ENCODE results near the gene RADIL. TPM values are rescaled to one million over a fixed set of nuclear protein-coding genes. Genes with fewer than 3 reads are reported as not detected.

The RADIL gene
- total RNA-seq, 2 experiments from 2014 or later = 0.17 to 0.28 TPM

GRCh38 chr7:4837041-4837802, 46.3 kb downstream of the RADIL start:
- DNase-seq = no peak
- Mint-ChIP-seq H3K36me3 (no peaks in the 10 kb centered on the region), H3K4me3 (no peak overlapping the region), H3K9me3 (no peaks in the 10 kb centered on the region), H3K4me1 (no peaks in the 10 kb centered on the region), H3K27ac (no peak overlapping the region), H3K27me3 (no peaks in the 10 kb centered on the region)
- POLR2A ChIA-PET = no interaction called here
- ATAC-seq (ENCODE audit: low read depth) = no peak

- Mint-ChIP-seq H3K4me3 (no peak overlapping the region), H3K9me3 (no peaks in the 10 kb centered on the region), H3K27ac (no peak overlapping the region), H3K4me1 (no peaks in the 10 kb centered on the region), H3K27me3 (no peaks in the 10 kb centered on the region), H3K36me3 (no peaks in the 10 kb centered on the region)
- no peak for DNase-seq
- ATAC-seq (ENCODE audit: low read depth) = no peak
- POLR2A ChIA-PET = no interaction called here
These were observed 47.3 kb downstream of the RADIL start for GRCh38 chr7:4836206-4836661.

- Mint-ChIP-seq H3K27ac (no peak overlapping the region), H3K4me1 (no peaks in the 10 kb centered on the region), H3K36me3 (no peaks in the 10 kb centered on the region), H3K4me3 (no peak overlapping the region), H3K9me3 (no peaks in the 10 kb centered on the region), H3K27me3 (no peaks in the 10 kb centered on the region)
- POLR2A ChIA-PET = no interaction called here
- ATAC-seq (ENCODE audit: low read depth) (no peak), DNase-seq (no peak)
These were observed 47.9 kb downstream of the RADIL start for GRCh38 chr7:4835398-4836205.

- Mint-ChIP-seq H3K27ac (no peak overlapping the region), H3K9me3 (no peaks in the 10 kb centered on the region), H3K4me3 (no peak overlapping the region), H3K27me3 (peaks cover 2% of the 10 kb centered on the region), H3K36me3 (no peaks in the 10 kb centered on the region), H3K4me1 (peaks cover 4% of the 10 kb centered on the region)
- POLR2A ChIA-PET = no interaction called here
- ATAC-seq (ENCODE audit: low read depth) (no peak), DNase-seq (no peak)
These were observed 48.7 kb downstream of the RADIL start for GRCh38 chr7:4834601-4835397.

GRCh38 chr7:4833691-4834600, 49.6 kb downstream of the RADIL start:
- Mint-ChIP-seq H3K4me1 (peaks cover 4% of the 10 kb centered on the region), H3K9me3 (no peaks in the 10 kb centered on the region), H3K27me3 (peaks cover 4% of the 10 kb centered on the region), H3K4me3 (no peak overlapping the region), H3K36me3 (no peaks in the 10 kb centered on the region), H3K27ac (no peak overlapping the region)
- no peak for DNase-seq
- no peak for ATAC-seq (ENCODE audit: low read depth)
- POLR2A ChIA-PET = no interaction called here

GRCh38 chr7:4833176-4833575, 50.3 kb downstream of the RADIL start:
- H3K36me3 Mint-ChIP-seq = no peaks in the 10 kb centered on the region
- H3K9me3 Mint-ChIP-seq = no peaks in the 10 kb centered on the region
- H3K4me3 Mint-ChIP-seq = no peak overlapping the region
- peaks cover 4% of the 10 kb centered on the region for H3K4me1 Mint-ChIP-seq
- H3K27me3 Mint-ChIP-seq = peaks cover 4% of the 10 kb centered on the region
- DNase-seq (no peak), ATAC-seq (ENCODE audit: low read depth) (no peak)
- POLR2A ChIA-PET = no interaction called here
- H3K27ac Mint-ChIP-seq = no peak overlapping the region

GRCh38 chr7:4832711-4833110, 50.8 kb downstream of the RADIL start:
- no peak overlapping the region for H3K27ac Mint-ChIP-seq
- POLR2A ChIA-PET = interaction anchor here (0.6 to 0.7 kb wide), 2 partner anchors 431 to 1440 kb away, joined by 3 to 4 read pairs; no protein-coding TSS in a partner anchor
- peaks cover 4% of the 10 kb centered on the region for H3K27me3 Mint-ChIP-seq
- no peaks in the 10 kb centered on the region for H3K36me3 Mint-ChIP-seq
- H3K4me3 Mint-ChIP-seq = no peak overlapping the region
- DNase-seq (no peak), ATAC-seq (ENCODE audit: low read depth) (no peak)
- peaks cover 4% of the 10 kb centered on the region for H3K4me1 Mint-ChIP-seq
- no peaks in the 10 kb centered on the region for H3K9me3 Mint-ChIP-seq

GRCh38 chr7:4831723-4832495, 51.6 kb downstream of the RADIL start:
- ATAC-seq (ENCODE audit: low read depth) (no peak), DNase-seq (no peak)
- peaks cover 4% of the 10 kb centered on the region for H3K27me3 Mint-ChIP-seq
- no peak overlapping the region for H3K27ac Mint-ChIP-seq
- no peaks in the 10 kb centered on the region for H3K36me3 Mint-ChIP-seq
- H3K4me3 Mint-ChIP-seq = no peak overlapping the region
- H3K9me3 Mint-ChIP-seq = no peaks in the 10 kb centered on the region
- peaks cover 4% of the 10 kb centered on the region for H3K4me1 Mint-ChIP-seq
- POLR2A ChIA-PET = interaction anchor here (0.6 to 0.7 kb wide), 2 partner anchors 432 to 1441 kb away, joined by 3 to 4 read pairs; no protein-coding TSS in a partner anchor

GRCh38 chr7:4830176-4830575, 53.3 kb downstream of the RADIL start:
- Mint-ChIP-seq H3K4me3 (no peak overlapping the region), H3K4me1 (peaks cover 4% of the 10 kb centered on the region), H3K36me3 (no peaks in the 10 kb centered on the region), H3K27me3 (peaks cover 4% of the 10 kb centered on the region), H3K9me3 (no peaks in the 10 kb centered on the region), H3K27ac (no peak overlapping the region)
- ATAC-seq (ENCODE audit: low read depth) (peak; percentile 76), DNase-seq (peak; percentile 60)
- POLR2A ChIA-PET = no interaction called here

- no peak overlapping the region for H3K4me3 Mint-ChIP-seq
- no peak for DNase-seq
- POLR2A ChIA-PET = no interaction called here
- H3K27me3 Mint-ChIP-seq = peaks cover 4% of the 10 kb centered on the region
- ATAC-seq (ENCODE audit: low read depth) = no peak
- no peak overlapping the region for H3K27ac Mint-ChIP-seq
- H3K4me1 Mint-ChIP-seq = peaks cover 4% of the 10 kb centered on the region
- H3K9me3 Mint-ChIP-seq = no peaks in the 10 kb centered on the region
- H3K36me3 Mint-ChIP-seq = no peaks in the 10 kb centered on the region
These were observed 54.7 kb downstream of the RADIL start for GRCh38 chr7:4828720-4829383.

- POLR2A ChIA-PET = no interaction called here
- H3K4me1 Mint-ChIP-seq = peaks cover 1% of the 10 kb centered on the region
- no peaks in the 10 kb centered on the region for H3K9me3 Mint-ChIP-seq
- ATAC-seq (ENCODE audit: low read depth) (no peak), DNase-seq (no peak)
- H3K27ac Mint-ChIP-seq = no peak overlapping the region
- H3K4me3 Mint-ChIP-seq = no peak overlapping the region
- H3K36me3 Mint-ChIP-seq = no peaks in the 10 kb centered on the region
- H3K27me3 Mint-ChIP-seq = peaks cover 1% of the 10 kb centered on the region
These were observed 58.4 kb downstream of the RADIL start for GRCh38 chr7:4825081-4825480.
